Measurements from ENCODE around the gene CDH6.

DNA sequence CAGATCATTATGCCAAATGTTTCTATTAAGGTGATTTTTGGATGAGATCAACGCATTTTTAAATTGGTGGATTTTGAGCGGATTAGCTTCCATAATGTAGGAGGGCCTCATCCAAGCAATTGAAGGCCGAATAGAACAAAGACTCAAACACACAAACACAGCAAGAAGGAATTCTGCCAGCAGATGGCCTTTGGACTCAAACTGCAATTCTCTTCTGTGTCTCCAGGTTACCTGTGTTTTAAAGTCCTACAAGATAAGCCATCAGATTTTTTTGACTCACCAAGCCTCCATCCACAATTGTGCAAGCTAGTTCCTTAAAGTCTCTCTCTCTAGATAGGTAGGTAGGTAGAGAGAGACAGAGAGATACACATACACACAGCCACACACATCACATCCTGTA lies 25.5 kb downstream of the CDH6 start:
- TF ChIP-seq NCOA2 (CRISPR knock-in tag; IDR thresholded peaks at IDR 0.05) = no peak
- TF ChIP-seq CHD2 (IDR thresholded peaks at IDR 0.05; ENCODE audit: low read depth, low read length) = no peak
- TF ChIP-seq, protein P1, sequence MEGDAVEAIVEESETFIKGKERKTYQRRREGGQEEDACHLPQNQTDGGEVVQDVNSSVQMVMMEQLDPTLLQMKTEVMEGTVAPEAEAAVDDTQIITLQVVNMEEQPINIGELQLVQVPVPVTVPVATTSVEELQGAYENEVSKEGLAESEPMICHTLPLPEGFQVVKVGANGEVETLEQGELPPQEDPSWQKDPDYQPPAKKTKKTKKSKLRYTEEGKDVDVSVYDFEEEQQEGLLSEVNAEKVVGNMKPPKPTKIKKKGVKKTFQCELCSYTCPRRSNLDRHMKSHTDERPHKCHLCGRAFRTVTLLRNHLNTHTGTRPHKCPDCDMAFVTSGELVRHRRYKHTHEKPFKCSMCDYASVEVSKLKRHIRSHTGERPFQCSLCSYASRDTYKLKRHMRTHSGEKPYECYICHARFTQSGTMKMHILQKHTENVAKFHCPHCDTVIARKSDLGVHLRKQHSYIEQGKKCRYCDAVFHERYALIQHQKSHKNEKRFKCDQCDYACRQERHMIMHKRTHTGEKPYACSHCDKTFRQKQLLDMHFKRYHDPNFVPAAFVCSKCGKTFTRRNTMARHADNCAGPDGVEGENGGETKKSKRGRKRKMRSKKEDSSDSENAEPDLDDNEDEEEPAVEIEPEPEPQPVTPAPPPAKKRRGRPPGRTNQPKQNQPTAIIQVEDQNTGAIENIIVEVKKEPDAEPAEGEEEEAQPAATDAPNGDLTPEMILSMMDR (CRISPR knock-in tag; IDR thresholded peaks at IDR 0.05) = peak; percentile 27; the same call in 1 of the 2 replicates
